Pulmonary artery endothelial cell (primary cell): ENCODE measurements around the gene RPS14. TPM values are rescaled to one million over a fixed set of nuclear protein-coding genes. Genes with fewer than 3 reads are reported as not detected.
A peak's percentile ranks its signal among the peaks of the same experiment; 100 is the strongest.

ENCODE experiments used
- DNase-seq: peaks from one replicate; pipeline ENCODE4 v3.0.0-alpha.2; 2011; ENCODE audit warnings: low read depth, low spot score
- total RNA-seq: library from RNA; depleted of rRNA; stranded (reverse); fragments of >200 nt; gene quantifications from 2 replicates; pipeline ENCODE4 v1.2.3, GENCODE V29; 2014

The RPS14 gene
- total RNA-seq, 1 donor from 2014 or later, result 2,829 TPM

DNA sequence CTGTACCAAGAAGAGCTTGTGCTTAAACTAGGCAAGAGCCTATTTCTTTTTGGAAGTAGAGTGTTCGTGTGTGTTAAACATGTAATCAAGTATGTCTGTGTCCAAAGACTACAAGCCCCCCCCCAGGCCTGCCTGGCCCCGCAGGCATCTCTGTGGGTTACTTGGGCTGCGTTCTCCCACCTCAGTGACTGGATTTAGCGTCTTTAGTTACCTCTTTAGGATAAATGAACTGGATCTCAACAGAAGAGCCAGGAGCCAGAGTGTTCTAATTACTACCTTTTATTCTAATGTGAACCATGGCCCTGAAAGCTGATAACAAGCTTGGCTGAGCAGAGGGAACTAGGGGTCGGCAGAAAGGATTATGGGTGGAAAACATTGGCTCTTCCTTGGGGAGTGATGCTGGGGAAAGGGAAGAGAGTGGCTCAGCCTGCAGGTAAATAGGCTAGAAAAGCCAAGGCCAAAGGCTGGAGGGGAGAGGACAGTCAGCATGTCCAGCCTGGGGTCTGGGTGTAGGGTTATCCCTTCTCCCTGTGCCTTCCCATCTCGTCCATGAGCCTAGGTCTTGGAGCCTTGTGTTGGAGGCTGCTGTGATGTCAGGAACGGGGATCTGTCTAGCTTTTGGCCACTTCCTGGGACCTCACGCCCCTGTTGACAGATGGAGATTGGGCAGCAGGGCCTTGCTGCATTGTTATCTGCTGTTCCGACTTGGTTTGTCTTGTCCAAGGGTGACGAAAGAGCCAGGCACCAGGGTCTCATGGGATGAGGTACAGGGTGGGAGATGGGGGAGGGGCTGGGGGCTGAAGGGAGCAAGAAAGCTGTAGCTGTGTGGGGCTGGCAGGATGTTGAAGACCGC lies 47.9 kb downstream of the RPS14 start:
- DNase-seq, result no peak

DNA sequence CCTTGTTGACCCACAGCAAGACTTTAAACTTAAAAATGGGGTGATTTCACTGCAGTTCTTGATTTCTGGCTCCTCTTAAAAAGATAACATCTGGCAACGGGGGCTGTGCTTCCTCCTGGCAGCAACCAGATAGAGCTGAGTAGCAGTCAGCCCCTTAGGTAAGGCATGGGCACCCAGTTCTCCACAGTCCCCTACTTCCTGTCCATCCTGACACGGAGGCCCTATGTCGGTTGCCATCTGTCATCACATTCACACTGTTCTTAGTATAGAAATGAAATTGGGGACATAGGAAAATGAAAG lies 48.5 kb downstream of the RPS14 start:
- no peak for DNase-seq

DNA sequence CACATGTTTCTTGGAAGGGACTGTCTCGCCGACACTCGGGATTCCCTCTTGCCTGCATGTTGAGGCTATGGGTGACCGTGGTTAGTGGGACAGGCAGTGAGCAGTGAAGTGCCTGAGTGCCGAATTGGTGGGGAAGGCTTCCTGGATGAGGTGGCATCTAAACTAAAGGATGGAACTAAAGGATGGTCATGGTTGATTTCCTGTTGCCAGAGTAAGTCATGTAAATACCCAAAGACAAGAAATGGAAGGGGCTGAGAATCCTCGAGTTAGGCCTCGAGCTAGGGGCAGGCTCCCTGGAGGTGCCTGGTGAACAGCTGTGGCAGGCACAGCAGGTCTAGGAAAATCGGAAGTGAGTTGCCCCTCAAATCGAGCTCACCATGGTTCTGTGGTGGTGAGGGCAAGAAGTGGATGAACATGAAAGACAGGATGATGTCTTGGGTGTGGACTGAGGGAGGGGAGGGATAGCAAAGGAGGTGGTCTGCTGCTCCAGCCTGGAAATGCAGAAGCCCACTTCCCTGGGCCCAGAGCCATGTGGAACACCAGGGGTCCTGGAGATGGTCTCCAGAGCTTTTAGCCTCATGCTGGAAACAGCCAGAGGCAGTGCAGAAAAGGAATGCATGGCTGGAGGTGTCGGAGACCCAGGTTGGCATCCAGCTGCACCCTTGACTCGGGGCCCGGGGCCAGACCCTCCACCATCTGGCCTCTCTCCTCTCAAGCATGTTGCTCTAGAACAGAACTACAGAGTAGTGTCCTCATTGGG lies 49.0 kb downstream of the RPS14 start:
- DNase-seq, result no peak

DNA sequence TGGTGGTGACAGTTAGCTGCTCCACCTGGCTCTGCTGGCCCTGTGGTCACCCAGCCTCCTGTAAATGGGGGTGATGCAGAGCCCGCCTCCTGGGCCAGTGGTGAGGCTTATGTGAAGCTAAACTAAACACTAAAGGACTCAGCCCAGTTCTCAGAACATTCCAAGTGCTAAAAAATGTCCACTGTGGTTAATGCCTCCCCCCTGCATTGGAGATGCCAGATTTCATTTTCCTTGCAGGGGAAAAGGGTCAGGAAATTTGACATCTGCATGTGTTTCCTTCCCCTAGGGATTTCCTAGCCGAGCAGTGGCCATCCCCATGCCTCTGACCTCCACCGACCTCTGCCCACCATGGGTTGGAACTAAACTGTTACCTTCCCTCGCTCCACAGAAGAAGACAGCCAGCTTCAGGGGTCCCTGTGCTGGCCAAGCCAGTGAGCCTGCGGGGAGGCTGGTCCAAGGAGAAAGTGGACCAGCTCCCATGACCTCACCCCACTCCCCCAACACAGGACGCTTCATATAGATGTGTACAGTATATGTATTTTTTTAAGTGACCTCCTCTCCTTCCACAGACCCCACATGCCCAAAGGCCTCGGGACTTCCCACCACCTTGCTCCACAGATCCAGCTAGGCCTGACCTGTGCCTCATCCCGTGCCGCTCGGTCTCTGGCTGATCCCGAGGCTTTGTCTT lies 49.9 kb downstream of the RPS14 start:
- DNase-seq, result no peak

DNA sequence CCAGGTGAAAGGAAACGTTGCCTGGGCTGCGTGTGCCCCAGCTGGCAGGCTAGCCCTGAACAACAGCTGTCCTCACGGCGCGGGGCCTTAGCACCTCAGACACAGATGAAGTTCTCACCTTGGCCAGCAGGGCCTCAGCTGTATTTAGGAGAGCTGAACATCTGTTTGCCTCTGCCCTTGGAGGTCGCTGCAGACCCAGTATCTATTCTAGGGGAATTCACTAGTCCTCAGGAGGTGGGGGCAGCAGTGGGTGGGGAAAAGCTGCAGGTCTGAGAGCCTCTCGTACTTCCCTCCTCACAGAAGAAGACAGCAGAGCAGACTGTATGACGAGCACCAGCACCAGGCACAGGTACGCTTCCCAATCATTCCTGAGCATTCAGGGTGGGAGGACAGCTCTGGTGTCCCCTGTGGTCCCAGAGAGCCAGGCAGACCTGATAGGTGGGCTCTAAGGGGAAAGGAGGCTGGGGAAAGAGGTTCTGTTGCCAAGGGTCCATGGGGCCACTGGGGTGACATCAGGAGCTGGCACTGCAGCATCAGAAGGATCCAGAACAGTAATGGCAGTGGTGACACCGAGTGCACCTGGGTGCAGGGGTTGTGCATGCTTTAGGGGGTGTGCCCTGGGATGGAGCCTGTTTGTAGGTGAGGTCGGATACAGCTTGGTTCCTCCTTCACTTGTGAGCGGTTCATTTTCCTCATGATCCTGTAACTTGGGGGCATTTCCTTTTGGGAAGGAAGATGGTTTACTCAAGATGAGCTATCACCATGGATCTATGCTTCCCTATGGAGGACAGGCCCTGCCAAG lies 50.6 kb downstream of the RPS14 start:
- DNase-seq, result no peak

DNA sequence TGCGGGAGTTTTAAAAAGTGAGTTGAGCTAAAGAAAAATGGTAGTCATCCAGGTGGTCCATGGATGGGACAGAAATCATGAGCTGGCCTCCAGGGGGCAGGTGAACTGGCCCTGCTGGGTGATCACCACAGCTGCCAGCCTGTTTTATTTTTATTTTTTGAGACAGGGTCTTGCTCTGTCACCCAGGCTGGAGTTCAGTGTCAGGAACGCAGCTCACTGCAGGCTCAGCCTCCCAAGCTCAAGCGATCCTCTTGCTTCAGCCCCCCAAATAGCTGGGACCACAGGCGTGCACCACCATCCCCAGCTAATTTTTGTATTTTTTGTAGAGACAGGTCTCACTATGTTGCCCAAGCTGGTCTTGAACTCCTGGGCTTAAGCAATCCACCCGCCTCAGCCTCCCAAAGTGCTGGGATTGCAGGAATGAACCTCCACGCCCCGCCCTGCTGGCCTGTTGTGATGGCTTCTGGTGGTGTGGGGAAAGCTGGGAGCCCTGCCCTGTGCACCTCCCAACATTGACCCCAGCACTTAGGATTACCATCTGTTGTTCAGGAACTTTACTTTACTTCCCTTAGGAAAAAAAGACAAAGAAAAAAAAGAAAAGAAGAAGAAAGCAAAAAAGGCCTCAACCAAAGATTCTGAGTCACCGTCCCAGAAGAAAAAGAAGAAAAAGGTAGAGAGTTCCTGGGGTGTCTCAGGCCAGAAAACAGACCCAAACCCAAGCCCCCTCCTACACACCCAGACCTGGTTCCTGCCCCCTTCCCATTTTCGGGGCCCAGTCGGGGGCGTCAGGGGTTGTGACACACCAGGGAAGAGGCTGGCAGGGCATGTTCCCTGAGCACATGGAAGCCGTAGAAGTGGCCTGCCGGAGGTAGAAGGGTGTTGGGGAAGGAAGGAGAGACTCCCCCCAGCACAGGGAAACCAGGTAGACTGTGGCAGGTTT lies 51.5 kb downstream of the RPS14 start:
- no peak for DNase-seq

DNA sequence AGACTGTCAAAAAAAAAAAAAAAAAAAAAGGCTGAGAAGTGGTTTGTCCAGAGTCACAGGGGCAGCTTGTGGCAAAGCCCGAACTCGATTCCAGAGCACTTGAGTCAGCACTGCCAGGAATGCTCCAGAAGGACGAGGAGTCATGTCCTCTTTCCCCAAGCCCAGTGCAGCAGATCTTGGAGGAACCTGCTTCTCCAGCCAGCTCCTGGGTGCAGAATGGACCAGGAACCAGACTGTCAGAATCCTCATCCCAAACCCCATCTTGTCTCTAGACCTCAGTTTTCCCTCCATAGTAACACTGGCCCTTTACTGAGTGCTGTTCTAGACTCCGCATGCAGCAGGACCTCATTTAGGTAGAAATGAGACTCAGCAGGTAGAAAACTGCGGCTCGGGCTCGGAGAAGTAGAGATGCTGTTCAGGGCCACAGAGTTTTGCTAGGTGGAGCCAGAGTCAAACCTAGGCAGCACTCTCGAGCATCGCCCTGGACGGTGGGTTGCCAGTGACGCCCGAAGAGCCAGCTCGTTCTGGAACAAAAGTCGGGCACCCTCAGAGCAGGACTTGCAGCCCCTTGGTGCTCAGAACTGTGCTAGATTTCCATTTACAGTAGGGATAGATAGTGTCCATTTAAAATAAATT lies 52.3 kb downstream of the RPS14 start:
- no peak for DNase-seq

DNA sequence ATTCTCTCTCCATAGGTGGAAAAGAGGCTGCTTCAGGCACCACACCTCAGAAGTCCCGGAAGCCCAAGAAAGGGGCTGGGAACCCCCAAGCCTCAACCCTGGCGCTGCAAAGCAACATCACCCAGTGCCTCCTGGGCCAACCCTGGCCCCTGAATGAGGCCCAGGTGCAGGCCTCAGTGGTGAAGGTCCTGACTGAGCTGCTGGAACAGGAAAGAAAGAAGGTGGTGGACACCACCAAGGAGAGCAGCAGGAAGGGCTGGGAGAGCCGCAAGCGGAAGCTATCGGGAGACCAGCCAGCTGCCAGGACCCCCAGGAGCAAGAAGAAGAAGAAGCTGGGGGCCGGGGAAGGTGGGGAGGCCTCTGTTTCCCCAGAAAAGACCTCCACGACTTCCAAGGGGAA lies 53.3 kb downstream of the RPS14 start:
- DNase-seq, result no peak

GRCh38 chr5:150395688-150395975 lies 53.9 kb downstream of the RPS14 start:
- no peak for DNase-seq

- DNase-seq, result no peak
These were observed 54.4 kb downstream of the RPS14 start for GRCh38 chr5:150394912-150395687.

GRCh38 chr5:150394131-150394530 lies 55.4 kb downstream of the RPS14 start:
- DNase-seq, result peak; percentile 24

GRCh38 chr5:150393096-150393645 lies 56.4 kb downstream of the RPS14 start:
- no peak for DNase-seq

DNA sequence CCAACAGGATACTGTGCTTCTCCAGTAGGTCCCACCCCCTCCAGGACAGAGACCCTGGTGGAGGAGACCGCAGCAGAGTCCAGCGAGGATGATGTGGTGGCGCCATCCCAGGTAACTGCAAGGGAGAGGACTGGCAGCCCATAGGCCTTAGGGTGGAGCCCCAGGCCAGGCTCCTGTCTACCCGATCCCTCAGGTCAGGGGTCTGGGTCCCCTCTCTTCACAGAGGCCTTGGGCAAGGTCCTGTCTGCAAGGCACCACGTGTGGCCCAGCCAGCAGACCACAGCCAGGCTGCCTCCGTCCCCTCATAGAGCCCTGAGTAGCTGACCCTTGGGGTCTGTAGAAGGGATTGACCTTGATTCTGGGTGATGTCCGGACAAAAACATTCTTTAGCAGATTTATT lies 56.9 kb downstream of the RPS14 start:
- no peak for DNase-seq

Other genes with a start within 250 kb of the RPS14 start
- not detected in 2 replicates for gene CAMK2A, start 160.0 kb downstream of the RPS14 start, total RNA-seq
- gene ARSI, start 146.8 kb downstream of the RPS14 start, total RNA-seq, result 0.04 TPM in 1 of 2 replicates, not detected in the other
- 20.0 and 41.1 TPM in 2 replicates for gene TCOF1, start 92.0 kb downstream of the RPS14 start, total RNA-seq
- gene CD74, start 36.8 kb downstream of the RPS14 start, total RNA-seq, result 0.07 and 1.6 TPM in 2 replicates
- 29.9 and 51.9 TPM in 2 replicates for gene NDST1, start 58.4 kb upstream of the RPS14 start, total RNA-seq
- gene SYNPO, start 190.9 kb upstream of the RPS14 start, total RNA-seq, result 11.7 and 18.5 TPM in 2 replicates
- 0.25 and 0.59 TPM in 2 replicates for gene MYOZ3, start 211.5 kb upstream of the RPS14 start, total RNA-seq